GM21367 (cell line): ENCODE measurements around the gene RCOR3.
A peak's percentile ranks its signal among the peaks of the same experiment; 100 is the strongest.
"Not testable (repeated sequence)": the region's sequence is repeated elsewhere in the genome, so short reads cannot be mapped to it uniquely, and the experiment has no call there.

Source experiments
- ATAC-seq: cut with Tn5 transposase; IDR thresholded peaks from one replicate; pipeline ENCODE4 v1.9.1; 2021; ENCODE audit not compliant: unreplicated experiment

The RCOR3 gene

GRCh38 chr1:211259638-211260126, 516 bp downstream of the RCOR3 start:
- peak; percentile 1 for ATAC-seq

- peak; percentile 36 for ATAC-seq
Observed at GRCh38 chr1:211260141-211261107, 1.3 kb downstream of the RCOR3 start.

- no peak for ATAC-seq
Observed at GRCh38 chr1:211261229-211261628, 2.1 kb downstream of the RCOR3 start.

GRCh38 chr1:211263022-211263421, 3.9 kb downstream of the RCOR3 start:
- ATAC-seq = not testable (repeated sequence)

- no peak for ATAC-seq
Observed at GRCh38 chr1:211267204-211267857, 8.2 kb downstream of the RCOR3 start.

- ATAC-seq = no peak
Observed at GRCh38 chr1:211279340-211279739, 20.2 kb downstream of the RCOR3 start.

GRCh38 chr1:211280910-211281309, 21.7 kb downstream of the RCOR3 start:
- no peak for ATAC-seq

GRCh38 chr1:211281320-211282022, 22.3 kb downstream of the RCOR3 start:
- ATAC-seq = no peak

- no peak for ATAC-seq
Observed at GRCh38 chr1:211282023-211282373, 22.8 kb downstream of the RCOR3 start.

- no peak for ATAC-seq
Observed at GRCh38 chr1:211285196-211285595, 26.0 kb downstream of the RCOR3 start.

GRCh38 chr1:211287218-211287617, 28.1 kb downstream of the RCOR3 start:
- ATAC-seq = no peak

- no peak for ATAC-seq
Observed at GRCh38 chr1:211292411-211292810, 33.2 kb downstream of the RCOR3 start.

GRCh38 chr1:211296396-211296795, 37.2 kb downstream of the RCOR3 start:
- ATAC-seq = no peak

- ATAC-seq = peak; percentile 93
Observed at GRCh38 chr1:211305044-211305443, 45.9 kb downstream of the RCOR3 start.

GRCh38 chr1:211309617-211310016, 50.5 kb downstream of the RCOR3 start:
- ATAC-seq = no peak

- no peak for ATAC-seq
Observed at GRCh38 chr1:211313392-211313791, 54.2 kb downstream of the RCOR3 start.

- ATAC-seq = no peak
Observed at GRCh38 chr1:211318576-211319280, 59.6 kb downstream of the RCOR3 start.

GRCh38 chr1:211319892-211320291, 60.7 kb downstream of the RCOR3 start:
- ATAC-seq = no peak

- ATAC-seq = no peak
Observed at GRCh38 chr1:211320980-211321379, 61.8 kb downstream of the RCOR3 start.

- ATAC-seq = not testable (repeated sequence)
Observed at GRCh38 chr1:211321646-211322045, 62.5 kb downstream of the RCOR3 start.
